Measurements from ENCODE around the gene SMARCC1. TPM values are rescaled to one million over a fixed set of nuclear protein-coding genes. Genes with fewer than 3 reads are reported as not detected.

The SMARCC1 gene
- total RNA-seq, 2 donors from 2014 or later = 25.9 to 34.3 TPM

DNA sequence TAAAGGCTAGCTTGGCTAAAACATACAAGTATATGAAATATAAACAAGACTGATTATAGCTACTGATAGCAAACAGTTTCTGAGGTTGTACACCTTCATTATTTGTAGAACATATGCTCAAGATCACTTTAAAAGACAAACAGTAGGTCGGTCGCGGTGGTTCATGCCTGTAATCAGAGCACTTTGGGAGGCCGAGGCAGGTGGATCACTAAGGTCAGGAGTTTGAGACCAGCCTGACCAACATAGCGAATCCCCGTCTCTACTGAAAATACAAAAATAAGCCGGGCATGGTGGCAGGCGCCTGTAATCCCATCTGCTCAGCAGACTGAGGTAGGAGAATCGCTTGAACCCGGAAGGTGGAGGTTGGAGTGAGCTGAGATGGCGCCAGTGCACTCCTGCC lies 80.3 kb downstream of the SMARCC1 start:
- H3K36me3 ChIP-seq (replicated peaks in 1 of 2; ENCODE audit: insufficient read depth in 1 of 2, low read depth in 2 of 2) = peaks cover 4 to 20% of the 10 kb centered on the region in 2 donors
- ATAC-seq (no peak), DNase-seq (no peak)
- intact Hi-C loops (cut with DNase I) = no loop called here
- 90 to 91% methylated on average over 11 of the region's 11 CpGs for WGBS, 2 donors
- no peaks in the 10 kb centered on the region for H3K27me3 ChIP-seq
- no peak for TF ChIP-seq POLR2A (IDR thresholded peaks at IDR 0.05)
- TF ChIP-seq CTCF (IDR thresholded peaks at IDR 0.05) = no peak
- H3K9me3 ChIP-seq = no peaks in the 10 kb centered on the region
- no peak overlapping the region for H3K27ac ChIP-seq
- H3K4me3 ChIP-seq = no peak overlapping the region
- H3K4me1 ChIP-seq = no peaks in the 10 kb centered on the region

DNA sequence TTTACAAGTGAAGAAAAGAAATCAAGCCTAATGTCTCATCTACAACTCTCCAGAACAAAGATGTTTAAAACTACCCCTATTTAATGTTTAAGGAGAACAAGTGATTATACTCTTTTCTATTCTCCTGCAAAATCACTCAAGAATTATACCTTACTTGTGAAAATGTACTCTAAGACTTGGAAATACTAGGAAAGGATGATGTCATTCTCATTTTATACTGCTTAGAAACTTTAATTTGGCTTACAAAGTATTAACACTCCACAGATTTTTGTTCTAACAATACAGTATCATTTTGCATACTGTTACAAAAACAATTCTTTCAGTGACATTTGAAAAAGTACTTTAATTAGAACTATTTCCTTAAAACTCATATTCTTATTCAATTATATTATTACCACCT lies 89.5 kb downstream of the SMARCC1 start:
- H3K36me3 ChIP-seq (replicated peaks in 1 of 2; ENCODE audit: insufficient read depth in 1 of 2, low read depth in 2 of 2) = peaks cover 0 to 13% of the 10 kb centered on the region in 2 donors
- H3K4me1 ChIP-seq = no peaks in the 10 kb centered on the region
- no peaks in the 10 kb centered on the region for H3K27me3 ChIP-seq
- intact Hi-C loops (cut with DNase I) = no loop called here
- DNase-seq (no peak), ATAC-seq (no peak)
- H3K27ac ChIP-seq = no peak overlapping the region
- H3K9me3 ChIP-seq = no peaks in the 10 kb centered on the region
- TF ChIP-seq CTCF (IDR thresholded peaks at IDR 0.05) (no peak), POLR2A (IDR thresholded peaks at IDR 0.05) (no peak)
- H3K4me3 ChIP-seq = no peak overlapping the region

DNA sequence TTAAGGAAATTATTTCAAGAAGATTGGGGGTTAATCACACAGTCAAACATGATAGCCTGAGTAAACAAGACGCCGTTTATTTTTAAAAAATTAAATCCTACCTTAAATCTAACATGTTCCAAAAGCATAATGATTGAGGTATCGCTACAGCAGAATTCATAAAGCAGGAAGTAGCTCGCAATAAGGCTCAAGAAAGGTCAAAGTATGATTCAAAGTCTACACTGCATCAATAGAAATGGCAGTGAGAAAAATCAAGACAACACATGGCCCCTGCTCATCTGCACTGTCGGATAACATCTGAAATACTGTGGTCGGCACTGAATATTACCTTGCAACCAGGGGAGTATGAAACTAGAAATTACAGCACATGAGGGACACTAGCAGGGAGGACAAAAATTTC lies 93.2 kb downstream of the SMARCC1 start:
- DNase-seq (no peak), ATAC-seq (no peak)
- Histone ChIP-seq H3K9me3 (no peaks in the 10 kb centered on the region), H3K4me1 (no peaks in the 10 kb centered on the region), H3K36me3 (replicated peaks in 1 of 2; ENCODE audit: insufficient read depth in 1 of 2, low read depth in 2 of 2) (peaks cover 0 to 15% of the 10 kb centered on the region in 2 donors), H3K27ac (no peak overlapping the region), H3K4me3 (no peak overlapping the region), H3K27me3 (no peaks in the 10 kb centered on the region)
- TF ChIP-seq CTCF (IDR thresholded peaks at IDR 0.05) (no peak), POLR2A (IDR thresholded peaks at IDR 0.05) (no peak)
- WGBS, 2 donors = 61 to 62% methylated on average over 6 of the region's 6 CpGs
- intact Hi-C loops (cut with DNase I) = no loop called here

DNA sequence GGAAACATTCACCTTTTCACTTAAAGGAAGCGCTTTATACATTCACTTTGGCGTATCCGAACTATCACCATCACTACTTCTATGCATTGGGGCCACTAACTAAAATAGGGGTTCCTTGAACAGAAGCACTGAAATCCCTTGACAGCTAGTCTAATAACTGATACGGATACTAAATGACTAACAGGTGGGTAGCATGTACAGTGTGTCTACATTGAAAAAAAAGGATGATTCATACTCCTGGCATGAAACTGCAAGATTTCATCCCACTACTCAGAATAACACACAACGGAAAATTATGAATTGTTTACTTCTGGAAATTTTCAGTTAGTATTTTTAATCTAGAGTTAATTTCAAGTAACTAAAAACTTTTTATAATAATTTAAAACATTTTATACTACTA lies 96.7 kb downstream of the SMARCC1 start:
- Histone ChIP-seq H3K27me3 (no peaks in the 10 kb centered on the region), H3K36me3 (replicated peaks in 1 of 2; ENCODE audit: insufficient read depth in 1 of 2, low read depth in 2 of 2) (peaks cover 0 to 13% of the 10 kb centered on the region in 2 donors), H3K4me3 (no peak overlapping the region), H3K4me1 (no peaks in the 10 kb centered on the region), H3K27ac (no peak overlapping the region), H3K9me3 (no peaks in the 10 kb centered on the region)
- intact Hi-C loops (cut with DNase I) = no loop called here
- TF ChIP-seq CTCF (IDR thresholded peaks at IDR 0.05) = no peak
- TF ChIP-seq POLR2A (IDR thresholded peaks at IDR 0.05) = no peak
- DNase-seq (no peak), ATAC-seq (no peak)
- 90 to 93% methylated on average over 5 of the region's 5 CpGs for WGBS, 2 donors

DNA sequence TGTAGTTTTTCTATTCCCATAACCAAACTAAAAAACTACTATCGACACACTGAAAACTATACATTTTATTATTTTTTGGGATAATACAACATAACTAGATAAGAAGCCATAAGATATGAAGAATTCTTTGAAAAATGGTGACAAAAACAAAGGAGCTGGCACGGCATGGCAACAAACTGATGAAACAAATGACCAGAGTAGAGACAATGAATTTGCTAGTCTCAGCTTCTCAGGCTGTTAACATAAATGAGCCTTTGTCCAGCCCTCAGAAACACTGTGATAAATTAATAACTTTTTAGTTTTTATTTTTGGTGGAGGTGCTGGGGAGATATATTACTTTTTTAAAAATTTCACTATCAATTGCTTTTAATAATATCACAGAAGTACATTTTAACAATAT lies 100.7 kb downstream of the SMARCC1 start:
- Histone ChIP-seq H3K4me3 (no peak overlapping the region), H3K36me3 (replicated peaks in 1 of 2; ENCODE audit: insufficient read depth in 1 of 2, low read depth in 2 of 2) (peaks cover 0 to 21% of the 10 kb centered on the region in 2 donors), H3K27me3 (no peaks in the 10 kb centered on the region), H3K4me1 (no peaks in the 10 kb centered on the region), H3K27ac (no peak overlapping the region), H3K9me3 (no peaks in the 10 kb centered on the region)
- intact Hi-C loops (cut with DNase I) = no loop called here
- ATAC-seq = no peak
- no peak for DNase-seq
- WGBS, 2 donors = 91 to 97% methylated on average over 2 of the region's 2 CpGs
- TF ChIP-seq POLR2A (IDR thresholded peaks at IDR 0.05) (no peak), CTCF (IDR thresholded peaks at IDR 0.05) (no peak)
